ENCODE results near the gene CDH12.
"Not testable (repeated sequence)": the region's sequence is repeated elsewhere in the genome, so short reads cannot be mapped to it uniquely, and the experiment has no call there.

The CDH12 gene

DNA sequence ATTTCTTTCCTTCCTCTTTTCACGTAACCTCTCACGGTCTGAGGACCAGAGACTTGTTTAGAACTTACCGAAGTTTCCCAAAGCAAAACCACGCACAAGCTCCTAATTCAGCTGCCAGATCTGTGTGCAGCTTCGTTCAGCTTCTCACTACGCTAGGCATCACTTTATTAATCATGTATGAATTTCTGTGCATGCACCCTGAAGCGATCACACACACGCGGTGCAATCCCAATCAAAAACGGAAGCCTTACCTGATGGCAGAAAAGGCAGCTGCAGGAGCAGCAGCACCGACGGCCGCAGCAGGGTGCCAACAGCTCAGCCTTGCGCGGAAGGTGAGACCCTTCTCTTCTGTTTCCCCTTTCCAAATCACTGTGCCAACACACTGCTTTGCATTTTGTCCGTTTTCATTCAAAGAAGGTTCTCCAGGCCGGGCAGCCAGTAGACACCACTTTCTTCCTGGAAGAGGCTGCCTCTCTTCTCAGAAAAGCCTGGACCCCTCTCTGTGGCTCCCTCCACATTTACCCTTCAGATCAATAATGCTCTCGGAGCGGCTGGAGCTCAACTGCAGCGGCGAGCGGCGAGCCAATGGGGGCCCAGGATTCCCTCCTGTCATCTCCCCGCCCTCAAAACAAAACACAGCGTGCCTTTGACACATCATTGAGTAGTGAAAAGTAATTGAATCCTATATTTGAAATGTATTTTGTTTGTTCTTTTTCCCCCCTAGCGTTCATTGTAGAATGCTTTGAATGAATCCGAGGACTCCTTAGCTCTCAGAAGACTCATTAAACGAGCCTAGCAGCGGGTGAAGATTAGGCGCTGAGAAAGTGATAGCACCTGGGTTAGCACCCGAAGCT, at the start of gene CDH12:
Gene CDH12 (minus strand): TSS at position 538 of the 854 bp plus-strand sequence.
- DNase-seq = no peak

DNA sequence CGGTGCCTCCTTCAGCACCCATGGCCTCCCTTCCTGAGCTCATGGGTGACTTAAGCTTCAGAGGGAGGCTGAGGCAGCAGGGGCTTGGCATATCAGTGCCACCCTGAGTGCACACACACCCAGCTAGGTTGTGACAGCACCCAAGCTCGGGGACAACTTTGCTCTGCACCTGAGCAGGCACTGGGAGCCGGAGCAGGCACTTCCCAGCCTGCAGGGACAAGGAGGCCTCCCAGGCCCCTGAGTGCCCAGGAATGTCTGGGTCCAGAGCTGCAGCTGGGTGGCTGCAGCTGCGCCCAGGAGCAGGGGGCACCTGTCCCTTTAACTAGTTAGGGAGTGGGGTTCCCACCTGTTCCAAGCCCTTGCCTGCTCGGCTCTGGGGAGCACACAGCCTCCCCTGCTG, 48.7 kb upstream of the CDH12 start:
- DNase-seq = no peak

DNA sequence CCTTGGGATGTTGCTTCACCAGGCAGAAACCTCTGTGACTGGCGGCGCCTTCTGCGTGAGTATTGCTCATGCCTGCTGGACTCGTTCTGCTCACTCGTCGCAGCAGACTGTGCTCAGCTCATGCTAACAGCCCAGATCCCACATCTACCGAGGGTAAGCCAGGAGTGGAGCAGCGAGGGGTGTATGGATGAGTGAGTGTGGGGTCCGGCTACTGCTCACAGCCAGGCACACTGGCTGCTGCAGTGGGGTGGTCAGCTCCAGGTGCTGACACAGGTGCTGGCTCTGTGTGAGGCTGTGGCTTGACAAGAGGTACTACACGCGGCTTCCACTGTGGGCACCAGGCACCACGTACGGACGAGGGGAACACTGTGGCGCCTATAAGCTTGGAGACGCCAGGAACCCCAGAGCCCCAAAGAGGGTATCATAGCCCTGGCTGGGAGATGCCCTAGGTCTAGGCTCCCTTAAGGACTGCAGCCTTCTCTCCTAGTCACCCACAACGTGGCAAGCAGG, 47.7 kb upstream of the CDH12 start:
- DNase-seq = no peak

DNA sequence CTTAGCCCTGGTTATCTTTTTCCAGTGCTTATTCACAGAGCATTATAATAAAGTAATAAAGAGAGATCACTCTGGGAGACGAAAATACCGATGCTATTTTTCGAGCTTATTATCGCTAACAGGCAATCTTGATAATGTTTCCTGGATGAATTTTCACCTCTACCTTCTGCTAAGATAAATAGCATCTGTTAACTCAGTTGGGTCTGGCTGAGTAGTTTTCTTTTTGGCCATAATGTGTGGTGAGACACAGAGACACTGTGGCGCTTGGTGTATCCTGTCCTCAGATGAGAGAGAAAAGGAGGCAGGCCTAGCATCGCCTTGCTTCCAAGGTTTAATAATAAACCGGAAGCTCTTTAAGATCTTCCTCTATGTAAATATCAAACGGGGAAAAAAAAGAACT, 46.2 kb upstream of the CDH12 start:
- DNase-seq = no peak

DNA sequence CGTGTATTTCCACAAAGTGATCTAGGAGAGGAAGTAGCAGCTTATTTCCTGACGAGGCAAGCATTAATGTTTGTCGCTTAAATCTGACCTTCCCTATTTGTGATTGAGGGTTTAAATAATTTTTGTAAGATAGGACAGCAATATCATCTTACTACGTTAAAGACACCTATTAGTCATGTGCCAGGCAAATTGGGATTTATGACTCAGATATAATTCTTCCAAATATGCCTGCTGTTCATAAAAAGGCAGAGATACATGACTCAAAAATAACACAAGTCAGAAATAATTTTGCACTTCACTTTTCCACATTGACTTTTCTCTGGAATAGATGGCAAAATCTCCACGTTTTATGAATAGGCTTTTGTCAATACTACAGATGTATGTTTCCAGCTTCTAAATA, 43.0 kb upstream of the CDH12 start:
- DNase-seq = no peak

DNA sequence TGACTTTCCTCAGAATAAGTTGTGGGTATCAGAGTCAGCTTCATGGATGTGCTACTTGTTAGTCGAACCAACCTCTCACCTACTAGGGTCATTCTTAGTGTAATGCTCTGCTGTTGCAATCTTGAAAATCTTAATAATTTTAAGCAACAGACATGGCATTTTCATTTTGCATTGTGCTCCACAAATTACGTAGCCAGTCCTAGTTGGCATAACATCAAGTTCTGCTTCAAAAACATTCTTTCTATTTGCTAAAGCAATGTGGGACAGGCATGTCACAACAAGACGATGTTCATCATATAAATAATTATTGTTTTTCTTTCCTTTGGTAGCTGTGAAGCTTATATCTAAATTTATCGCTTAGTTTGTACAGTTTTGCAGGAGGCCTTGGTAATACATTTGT, 39.3 kb upstream of the CDH12 start:
- no peak for DNase-seq

DNA sequence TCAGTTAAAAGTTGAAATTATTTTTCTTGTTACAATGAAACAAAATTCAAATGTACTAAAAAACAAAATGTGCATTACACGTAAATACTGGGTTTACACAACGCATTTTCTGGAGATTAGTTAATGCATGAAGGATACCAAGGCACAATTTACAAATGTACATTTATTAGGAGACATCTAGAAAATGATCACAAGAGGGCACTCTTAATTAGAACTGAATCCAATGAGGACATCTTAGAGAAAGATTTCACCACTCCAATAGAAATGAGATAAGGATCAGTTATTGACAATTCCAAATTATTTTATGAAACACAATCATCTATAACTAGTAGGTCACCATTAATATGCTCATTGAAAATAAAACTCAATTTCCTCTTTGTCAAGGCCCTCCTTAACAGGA, 36.6 kb upstream of the CDH12 start:
- DNase-seq = no peak

DNA sequence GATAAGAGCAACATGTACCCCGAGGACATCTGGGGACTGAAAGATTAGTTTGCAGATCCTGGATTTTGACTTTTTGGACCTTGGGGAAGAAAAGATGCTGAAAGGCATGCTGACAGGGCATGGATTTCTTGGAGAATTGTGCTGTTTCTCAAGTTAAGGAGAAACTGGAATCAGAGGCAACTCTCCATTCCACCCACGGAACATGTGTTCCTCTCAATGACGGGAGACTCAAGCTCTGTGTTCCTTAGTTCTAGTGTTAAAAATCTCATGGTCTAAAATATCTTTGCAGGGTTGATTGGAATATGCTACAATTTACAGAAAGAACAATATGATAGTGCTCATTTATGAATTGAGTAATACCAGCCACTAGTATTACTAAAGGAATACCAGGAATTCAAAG, 34.4 kb upstream of the CDH12 start:
- no peak for DNase-seq

DNA sequence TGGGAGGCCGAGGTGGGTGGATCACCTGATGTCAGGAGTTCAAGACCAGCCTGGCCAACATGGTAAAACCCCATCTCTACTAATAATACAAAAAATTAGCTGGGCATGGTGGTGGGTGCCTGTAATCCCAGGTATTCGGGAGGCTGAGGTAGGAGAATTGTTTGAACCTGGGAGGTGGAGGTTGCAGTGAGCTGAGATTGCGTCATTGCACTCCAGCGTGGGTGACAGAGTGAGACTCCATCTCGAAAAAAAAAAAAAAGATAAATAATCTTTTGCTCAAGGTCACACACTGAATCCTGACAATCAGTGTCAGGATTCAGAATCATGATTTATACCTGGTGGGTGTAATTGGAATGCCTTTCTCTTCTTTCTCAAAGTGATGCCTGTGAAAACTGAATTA, 5.8 kb upstream of the CDH12 start:
- DNase-seq = not testable (repeated sequence)

DNA sequence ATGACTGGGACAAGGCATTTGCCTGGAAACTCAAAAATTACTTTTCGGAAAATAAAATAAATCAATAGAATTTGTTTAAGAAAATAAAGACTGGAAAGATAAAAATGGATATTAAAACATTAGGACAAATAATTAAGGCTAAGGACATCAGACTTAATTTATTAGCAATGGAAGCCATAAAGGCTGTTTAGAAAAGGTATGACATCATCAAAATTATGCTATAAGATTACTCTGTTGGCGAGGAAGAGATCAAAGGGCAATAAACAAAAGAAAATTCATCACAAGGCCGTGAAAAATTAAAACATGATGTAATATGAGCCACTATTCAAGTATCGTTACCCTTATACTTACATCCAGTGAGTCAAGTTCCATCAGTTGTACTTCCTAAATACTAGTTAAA, 2.7 kb upstream of the CDH12 start:
- no peak for DNase-seq

DNA sequence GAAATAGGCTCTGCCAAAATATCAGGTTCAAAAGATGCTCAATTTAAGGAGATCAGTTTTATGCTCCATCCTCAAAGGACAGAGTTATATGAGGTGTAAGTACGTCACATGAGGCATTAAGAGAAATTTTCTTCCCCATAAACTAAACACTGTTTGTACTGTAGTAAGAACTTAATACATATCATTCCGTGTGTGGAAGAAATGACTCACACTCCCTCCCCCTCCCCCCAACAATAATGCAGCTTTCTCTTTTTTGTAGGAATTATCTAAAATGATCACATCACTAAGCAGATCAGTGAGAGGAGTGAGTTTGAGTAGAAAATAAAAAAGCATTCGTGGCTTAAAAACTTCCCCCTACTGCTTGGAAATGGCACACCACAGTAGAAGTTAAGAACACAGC, 2.2 kb downstream of the CDH12 start:
- DNase-seq = no peak

DNA sequence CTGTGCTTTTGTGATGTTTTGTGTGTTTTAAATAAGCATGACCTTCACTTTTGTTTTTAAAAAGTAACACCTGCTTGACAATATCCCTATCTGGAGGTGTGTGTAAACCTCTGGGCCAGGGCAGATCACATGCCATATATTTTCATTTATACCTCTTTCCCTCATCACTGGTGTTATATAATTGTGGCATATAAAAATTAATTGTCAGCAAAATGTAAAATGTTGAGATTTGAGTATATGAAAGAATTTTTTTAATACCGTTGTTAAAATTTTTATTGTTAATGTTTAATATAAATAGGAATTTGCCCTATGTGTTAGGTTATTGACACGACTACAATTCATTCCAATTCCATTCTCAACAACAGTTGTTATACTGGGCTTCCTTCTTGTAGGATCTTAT, 6.5 kb downstream of the CDH12 start:
- no peak for DNase-seq

DNA sequence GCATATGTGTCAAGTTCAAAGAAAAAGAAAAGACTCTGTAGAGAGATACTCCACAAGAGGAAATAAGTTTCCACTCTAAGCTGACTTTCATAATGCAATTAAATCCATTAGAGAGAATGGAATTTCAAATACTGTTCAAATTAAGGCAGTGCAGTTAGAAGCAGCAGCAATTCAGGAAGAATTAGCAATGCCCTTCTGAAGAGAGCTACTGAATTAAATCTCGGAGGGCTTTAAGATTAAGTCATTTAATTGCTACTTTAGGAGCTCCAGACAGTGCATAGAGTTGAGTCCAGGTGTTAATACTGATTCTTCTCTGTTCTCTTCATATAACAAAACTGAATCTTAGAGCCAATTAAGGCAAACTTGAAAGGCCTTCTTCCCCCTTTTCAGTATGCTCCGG, 8.5 kb downstream of the CDH12 start:
- DNase-seq = no peak

DNA sequence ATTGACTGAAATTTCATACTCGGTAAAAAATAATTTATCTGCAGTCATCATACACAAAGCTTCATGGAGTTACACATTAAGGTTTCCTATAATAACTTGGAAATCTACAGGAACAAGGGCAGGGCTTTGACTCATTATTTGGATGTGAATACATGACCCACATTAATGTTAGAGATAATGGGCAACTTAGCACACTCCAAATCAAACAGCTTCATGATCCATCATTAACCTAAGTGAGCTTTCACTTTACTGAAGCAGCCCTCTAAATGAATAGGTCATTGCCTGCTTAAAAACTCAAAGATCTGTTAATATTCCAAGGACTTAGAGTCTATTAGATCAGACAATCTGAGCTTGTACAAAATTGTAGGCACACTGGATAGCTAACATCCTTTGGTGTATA, 9.0 kb downstream of the CDH12 start:
- DNase-seq = no peak

DNA sequence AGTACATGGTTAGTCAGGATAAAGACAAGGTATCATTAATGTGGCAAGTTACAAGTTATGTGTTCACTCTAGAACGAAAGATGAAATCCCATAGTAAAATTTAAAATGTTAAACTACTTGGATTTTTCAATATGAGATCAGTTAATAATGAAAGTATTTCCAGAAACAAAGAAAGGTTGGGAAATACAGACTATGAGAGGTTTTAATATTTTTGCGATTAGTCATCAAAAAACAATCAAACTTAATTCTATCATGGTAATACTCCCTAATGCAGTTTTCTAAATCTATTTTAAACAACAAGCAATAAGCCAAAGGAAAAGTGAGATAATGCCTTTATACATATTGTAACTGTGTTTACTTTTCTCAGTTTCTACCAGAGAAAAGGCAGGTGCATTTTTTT, 10.6 kb downstream of the CDH12 start:
- DNase-seq = no peak

DNA sequence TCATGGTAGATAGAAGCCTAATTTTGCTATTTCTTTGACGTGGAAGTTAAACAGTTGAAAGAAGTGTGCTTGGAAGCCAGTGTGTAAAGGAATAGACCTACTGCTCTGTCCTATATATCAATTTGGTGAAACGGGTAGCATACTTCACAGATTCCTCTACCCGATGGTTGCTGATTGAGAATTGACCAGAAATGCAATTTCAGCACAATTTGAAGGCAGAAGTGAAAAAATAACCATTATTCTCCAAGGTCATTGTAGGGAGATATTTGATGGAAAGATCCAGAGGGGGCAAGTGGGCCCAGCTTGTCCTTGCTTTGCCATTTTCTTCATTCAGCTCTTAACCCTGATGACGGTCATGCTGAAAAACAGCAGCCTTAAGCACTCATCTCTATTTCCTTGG, 15.3 kb downstream of the CDH12 start:
- DNase-seq = no peak

DNA sequence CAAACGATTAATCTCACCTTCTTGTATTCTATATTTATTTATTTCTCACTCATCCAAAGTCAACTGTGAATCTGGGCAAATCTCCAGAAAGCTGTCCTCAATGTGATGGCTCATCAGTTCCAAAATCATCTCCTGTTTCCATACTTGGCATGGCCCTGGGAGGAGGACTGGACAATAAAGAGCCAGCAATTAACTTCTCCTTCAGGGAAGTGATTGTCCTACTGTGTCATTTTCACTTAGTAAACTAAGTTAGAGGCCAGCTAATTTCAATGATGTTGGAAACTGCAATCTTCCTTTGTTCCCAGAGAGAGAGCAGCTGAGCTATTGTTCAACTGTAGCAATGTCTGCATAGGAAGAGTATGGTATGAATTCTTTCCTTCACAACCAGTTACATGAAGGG, 17.5 kb downstream of the CDH12 start:
- no peak for DNase-seq

DNA sequence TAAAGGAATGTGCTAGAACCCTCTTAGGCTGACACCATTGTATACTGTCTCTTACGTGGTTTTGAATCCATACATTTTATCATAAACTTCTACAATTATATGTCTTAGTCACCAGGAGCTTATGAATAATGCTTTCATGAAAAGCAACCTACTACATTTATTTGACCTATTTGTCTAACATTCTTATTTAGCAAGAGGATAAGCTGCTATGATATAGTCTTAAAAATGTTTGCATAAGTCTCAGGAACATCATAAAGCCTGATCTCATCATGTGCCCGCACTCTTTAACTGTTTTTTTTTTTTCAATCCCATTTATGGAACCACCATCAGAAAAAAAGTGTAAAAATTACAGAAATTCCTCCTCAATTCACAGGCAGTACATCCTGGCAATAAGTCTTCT, 59.7 kb downstream of the CDH12 start:
- no peak for DNase-seq

DNA sequence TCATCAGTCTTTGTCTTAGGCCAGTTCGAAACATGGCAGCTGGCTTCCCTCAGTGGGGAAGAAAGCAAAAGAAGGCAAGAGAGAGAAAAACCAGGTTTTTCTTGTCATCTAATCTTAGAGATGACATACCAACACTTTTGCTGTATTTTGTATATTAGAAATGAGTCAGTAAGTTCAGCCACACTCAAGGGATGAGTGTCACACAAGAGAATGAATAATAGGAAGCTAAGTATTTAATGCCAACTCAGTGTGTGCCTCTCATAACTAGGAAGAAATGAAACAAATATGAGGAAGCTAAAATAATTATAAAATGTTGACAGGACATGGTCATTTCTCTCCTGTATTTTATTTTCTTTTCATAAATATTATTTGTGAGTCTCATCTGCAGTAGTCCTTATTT, 65.3 kb downstream of the CDH12 start:
- no peak for DNase-seq

DNA sequence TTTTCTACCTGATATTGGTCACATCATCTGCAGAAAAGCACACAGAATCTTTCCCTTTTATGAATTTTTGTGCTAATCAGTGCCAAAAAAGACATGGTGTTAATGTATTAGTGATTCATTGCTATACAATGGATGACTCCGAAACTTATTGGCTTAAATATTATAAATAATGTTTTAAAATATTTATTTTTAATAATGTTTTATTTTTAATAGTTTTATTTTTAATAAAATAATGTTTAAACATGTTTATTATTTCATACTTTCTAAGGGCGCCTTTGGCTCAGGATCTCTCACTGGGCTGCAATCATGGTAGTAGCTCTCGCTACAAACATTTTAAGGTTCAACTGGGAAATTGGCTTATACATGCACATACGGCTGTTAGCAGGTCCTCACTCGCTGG, 65.7 kb downstream of the CDH12 start:
- no peak for DNase-seq

DNA sequence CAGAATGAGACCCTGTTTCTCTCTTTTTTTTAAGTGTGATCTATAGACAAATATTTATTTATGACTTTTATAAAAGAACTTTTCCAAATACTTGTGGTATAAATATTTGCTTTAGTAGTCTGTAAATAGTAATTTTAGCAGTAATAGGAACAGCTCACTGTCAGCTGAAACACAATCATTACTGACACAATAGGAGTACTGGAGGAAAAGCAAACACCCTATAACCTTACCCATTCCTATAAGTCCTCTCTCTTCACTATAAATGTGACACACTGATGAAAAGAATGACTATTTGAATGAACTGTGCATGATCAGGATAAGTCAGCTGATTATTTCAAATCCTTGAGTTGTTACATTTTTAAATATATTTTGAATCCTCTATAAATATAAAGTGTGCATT, 72.4 kb downstream of the CDH12 start:
- DNase-seq = no peak

DNA sequence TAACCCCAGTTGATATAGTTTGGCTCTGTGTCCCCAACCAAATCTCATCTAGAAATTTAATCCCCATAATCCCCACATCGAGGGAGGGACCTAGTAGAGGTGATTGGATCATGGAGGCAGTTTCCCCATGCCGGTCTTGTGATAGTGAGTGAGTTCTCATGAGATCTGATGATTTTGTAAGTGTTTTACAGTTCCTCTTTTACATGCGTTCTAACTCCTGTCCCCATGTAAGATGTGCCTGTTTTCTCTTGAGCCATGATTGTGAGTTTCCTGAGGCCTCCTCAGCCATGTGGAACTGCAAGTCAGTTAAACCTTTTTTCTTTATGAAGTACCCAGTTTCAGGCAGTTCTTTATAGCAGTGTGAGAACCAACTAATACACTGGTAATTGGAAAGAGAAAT, 73.6 kb downstream of the CDH12 start:
- no peak for DNase-seq

DNA sequence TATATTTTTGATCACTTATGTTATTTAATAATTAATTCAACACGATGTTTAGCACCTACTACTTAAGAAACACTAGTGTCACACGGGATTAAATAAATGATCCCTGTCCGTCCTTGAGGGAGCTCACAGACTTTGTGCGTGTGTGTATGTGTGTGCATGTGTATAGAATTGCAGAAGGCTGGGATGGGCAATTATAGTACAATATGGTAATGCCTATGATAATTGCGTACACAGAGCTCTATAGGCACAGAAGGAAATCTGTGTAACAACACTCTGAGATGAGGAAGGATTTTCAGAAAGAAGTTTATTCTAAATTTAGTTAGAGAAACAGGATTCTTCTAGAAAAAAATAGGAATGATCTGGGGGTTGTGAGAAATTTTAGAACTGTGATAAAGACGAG, 76.9 kb downstream of the CDH12 start:
- DNase-seq = no peak

DNA sequence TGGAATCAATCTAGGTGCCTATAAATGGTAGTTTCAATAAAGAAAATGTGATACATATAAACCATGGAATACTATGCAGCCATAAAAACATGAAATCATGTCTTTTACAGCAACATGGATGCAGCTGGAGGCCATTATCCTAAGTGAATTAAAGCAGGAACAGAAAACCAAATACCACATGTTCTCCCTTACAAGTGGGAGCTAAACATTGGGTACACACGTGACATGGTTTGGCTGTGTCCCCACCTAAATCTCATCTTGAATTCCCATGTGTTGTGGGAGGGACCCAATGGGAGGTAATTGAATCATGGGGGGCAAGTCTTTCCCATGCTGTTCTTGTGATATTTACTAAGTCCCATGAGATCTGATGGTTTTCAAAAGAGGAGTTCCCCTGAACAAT, 78.9 kb downstream of the CDH12 start:
- not testable (repeated sequence) for DNase-seq

DNA sequence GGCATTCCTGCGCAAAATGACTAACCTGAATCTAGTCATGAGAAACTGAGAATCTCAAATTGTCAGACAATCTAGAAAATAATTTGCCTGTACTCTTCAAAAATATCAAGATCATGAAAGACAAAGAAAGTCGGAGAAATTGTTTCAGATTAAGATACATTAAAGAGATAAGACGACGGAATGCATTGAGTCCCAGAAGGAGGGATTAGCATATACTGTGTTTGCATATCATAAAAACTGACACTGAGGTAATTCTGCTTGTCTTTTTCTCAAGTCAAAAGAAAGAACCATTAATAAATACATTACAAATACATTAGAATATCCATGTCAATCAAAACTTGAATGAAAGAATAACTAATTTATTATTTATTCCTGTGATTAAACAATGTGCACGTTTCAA, 88.4 kb downstream of the CDH12 start:
- no peak for DNase-seq

Data from CD4-positive, alpha-beta T cell treated with Interferon gamma for 1 hour (primary cell).